ENCODE measurements around the gene WDR62. TPM values are rescaled to one million over a fixed set of nuclear protein-coding genes. Genes with fewer than 3 reads are reported as not detected.

Gene WDR62
- total RNA-seq, 2 experiments from 2014 or later: 24.9 to 27.8 TPM

DNA sequence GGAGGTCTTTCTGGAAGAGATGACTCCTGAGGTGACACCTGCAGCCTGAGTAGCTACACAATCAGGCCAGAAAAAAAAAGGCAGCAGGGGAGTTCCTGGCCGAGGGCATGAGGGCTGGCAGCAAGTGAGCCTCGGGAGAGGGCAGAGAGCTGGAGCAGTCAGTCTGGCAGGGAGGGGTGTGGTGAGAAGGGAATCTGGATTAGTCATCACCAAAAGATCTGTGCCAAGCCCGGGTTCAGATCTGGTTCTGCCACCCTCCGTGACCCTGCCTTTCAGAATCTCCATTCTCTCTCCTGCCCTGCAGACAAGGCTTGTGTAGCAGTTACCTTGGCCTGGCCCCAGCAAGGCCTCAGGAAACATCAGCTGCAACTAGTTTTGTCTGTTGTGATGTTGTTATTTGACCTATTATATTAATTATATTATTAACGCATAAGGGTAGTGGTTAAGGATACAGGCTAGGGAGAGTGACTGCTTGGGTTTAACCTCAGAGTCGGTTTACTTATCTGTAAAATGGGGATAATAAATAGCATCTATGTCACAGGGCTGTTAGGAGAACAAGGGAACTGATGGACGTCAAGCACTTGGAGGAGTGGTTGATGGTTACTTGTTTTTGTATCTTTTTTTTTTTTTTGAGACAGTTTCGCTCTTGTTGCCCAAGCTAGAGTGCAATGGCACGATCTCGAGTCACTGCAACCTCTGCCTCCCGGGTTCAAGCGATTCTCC, 82.4 kb downstream of the WDR62 start:
- ATAC-seq (ENCODE audit: low read depth) (no peak), DNase-seq (no peak)
- peaks cover 24% of the 10 kb centered on the region for H3K4me1 Mint-ChIP-seq
- H3K4me3 Mint-ChIP-seq: no peak overlapping the region
- H3K27ac Mint-ChIP-seq: peak overlapping the region; percentile 54
- no peaks in the 10 kb centered on the region for H3K9me3 Mint-ChIP-seq
- POLR2A ChIA-PET: interaction anchor here (0.6 to 1.7 kb wide), 3 partner anchors 9 to 1460 kb away, joined by 3 to 9 read pairs (median 4); partner anchors contain the start of gene ZNF302
- peaks cover 2% of the 10 kb centered on the region for H3K27me3 Mint-ChIP-seq
- peaks cover 10% of the 10 kb centered on the region for H3K36me3 Mint-ChIP-seq

GRCh38 chr19:36139120-36139472, 84.4 kb downstream of the WDR62 start:
- Mint-ChIP-seq H3K27ac (peak overlapping the region; percentile 99), H3K27me3 (no peaks in the 10 kb centered on the region), H3K4me3 (peak overlapping the region; percentile 98), H3K9me3 (no peaks in the 10 kb centered on the region), H3K36me3 (peaks cover 16% of the 10 kb centered on the region), H3K4me1 (peaks cover 22% of the 10 kb centered on the region)
- ATAC-seq (ENCODE audit: low read depth) (no peak), DNase-seq (no peak)
- POLR2A ChIA-PET: interaction anchor here (1.0 to 2.6 kb wide), 5 partner anchors 9 to 76 kb away, joined by 3 to 18 read pairs (median 9); partner anchors contain the start of genes POLR2I, TBCB, ZNF146 and ZNF565

GRCh38 chr19:36139473-36140303, 85.0 kb downstream of the WDR62 start, which contains the start of gene CAPNS1:
TSS of gene CAPNS1 (plus strand) at chr19:36140066. CDS start at chr19:36141012, 946 bp downstream.
- peaks cover 22% of the 10 kb centered on the region for H3K4me1 Mint-ChIP-seq
- peak within 1 kb of the TSS; percentile 98 for H3K4me3 Mint-ChIP-seq
- peak; percentile 82 for ATAC-seq (ENCODE audit: low read depth)
- DNase-seq: peak; percentile 97
- no peaks in the 10 kb centered on the region for H3K9me3 Mint-ChIP-seq
- peak within 1 kb of the TSS; percentile 99 for H3K27ac Mint-ChIP-seq
- POLR2A ChIA-PET: interaction anchor here (0.8 to 2.6 kb wide), 6 partner anchors 9 to 75 kb away, joined by 3 to 18 read pairs (median 8); partner anchors contain the start of genes POLR2I, TBCB, ZNF146 and ZNF565
- H3K36me3 Mint-ChIP-seq: peaks cover 16% of the 10 kb centered on the region
- H3K27me3 Mint-ChIP-seq: no peaks in the 10 kb centered on the region

- Mint-ChIP-seq H3K4me1 (peaks cover 21% of the 10 kb centered on the region), H3K4me3 (peak overlapping the region; percentile 98), H3K27ac (peak overlapping the region; percentile 99), H3K36me3 (peaks cover 16% of the 10 kb centered on the region), H3K27me3 (no peaks in the 10 kb centered on the region), H3K9me3 (no peaks in the 10 kb centered on the region)
- ATAC-seq (ENCODE audit: low read depth) (peak; percentile 14), DNase-seq (no peak)
- POLR2A ChIA-PET: interaction anchor here (0.5 to 2.6 kb wide), 8 partner anchors 9 to 548 kb away, joined by 3 to 18 read pairs (median 4); partner anchors contain the start of genes POLR2I, TBCB, ZNF146 and ZNF565
Observed at GRCh38 chr19:36140304-36141038, 85.8 kb downstream of the WDR62 start.

- ATAC-seq (ENCODE audit: low read depth) (peak; percentile 48), DNase-seq (peak; percentile 93)
- peak overlapping the region; percentile 99 for H3K27ac Mint-ChIP-seq
- POLR2A ChIA-PET: interaction anchor here (2.0 to 2.6 kb wide), 2 partner anchors 11 to 13 kb away, joined by 13 to 18 read pairs; no protein-coding TSS in a partner anchor
- peak overlapping the region; percentile 98 for H3K4me3 Mint-ChIP-seq
- no peaks in the 10 kb centered on the region for H3K9me3 Mint-ChIP-seq
- peaks cover 21% of the 10 kb centered on the region for H3K4me1 Mint-ChIP-seq
- peaks cover 19% of the 10 kb centered on the region for H3K36me3 Mint-ChIP-seq
- no peaks in the 10 kb centered on the region for H3K27me3 Mint-ChIP-seq
Observed at GRCh38 chr19:36141039-36141927, 86.6 kb downstream of the WDR62 start.

DNA sequence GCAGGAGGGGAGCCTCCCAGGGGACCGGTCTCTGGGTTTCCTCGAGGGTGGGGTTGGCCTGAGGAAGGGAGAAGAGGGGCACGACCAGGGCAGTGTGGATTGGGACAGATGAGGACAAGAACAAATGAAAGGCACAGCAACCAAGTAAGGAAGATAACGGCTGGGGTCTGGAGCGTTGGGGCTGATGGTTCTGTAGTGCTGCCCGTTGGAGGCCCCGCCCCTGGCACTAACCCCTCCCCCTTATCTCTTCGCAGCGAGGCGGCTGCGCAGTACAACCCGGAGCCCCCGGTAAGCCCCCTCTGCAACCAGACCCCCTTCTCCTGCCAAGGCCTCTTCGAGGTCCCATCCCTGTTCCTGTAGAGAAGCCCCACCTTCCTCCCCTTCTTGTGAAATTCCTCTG, 87.3 kb downstream of the WDR62 start:
- POLR2A ChIA-PET: no interaction called here
- peak overlapping the region; percentile 57 for H3K27ac Mint-ChIP-seq

DNA sequence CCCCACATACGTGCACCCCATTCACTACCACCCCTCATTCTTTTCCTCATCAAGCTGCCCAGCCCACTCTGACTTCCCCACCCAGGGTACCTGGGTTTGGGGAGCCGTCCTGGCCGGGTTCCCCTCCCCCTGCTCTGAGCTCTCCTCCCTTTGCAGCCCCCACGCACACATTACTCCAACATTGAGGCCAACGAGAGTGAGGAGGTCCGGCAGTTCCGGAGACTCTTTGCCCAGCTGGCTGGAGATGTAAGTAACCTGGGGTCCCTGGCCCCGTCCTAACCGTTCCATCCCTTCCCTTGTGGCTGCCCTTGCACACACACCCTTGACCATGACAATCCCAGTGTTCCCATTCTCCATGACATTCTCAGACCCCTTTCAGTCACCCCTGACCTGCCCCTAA, 87.8 kb downstream of the WDR62 start:
- DNase-seq (no peak), ATAC-seq (ENCODE audit: low read depth) (no peak)
- H3K27ac Mint-ChIP-seq: peak overlapping the region; percentile 54
- H3K9me3 Mint-ChIP-seq: no peaks in the 10 kb centered on the region
- no peaks in the 10 kb centered on the region for H3K27me3 Mint-ChIP-seq
- peaks cover 29% of the 10 kb centered on the region for H3K36me3 Mint-ChIP-seq
- H3K4me1 Mint-ChIP-seq: peaks cover 16% of the 10 kb centered on the region
- POLR2A ChIA-PET: no interaction called here
- no peak overlapping the region for H3K4me3 Mint-ChIP-seq

More for the DNA sequence above, 87.3 kb downstream of the WDR62 start:
- no peaks in the 10 kb centered on the region for H3K27me3 Mint-ChIP-seq
- DNase-seq: no peak
- peaks cover 16% of the 10 kb centered on the region for H3K4me1 Mint-ChIP-seq
- H3K36me3 Mint-ChIP-seq: peaks cover 27% of the 10 kb centered on the region
- no peaks in the 10 kb centered on the region for H3K9me3 Mint-ChIP-seq
- H3K4me3 Mint-ChIP-seq: peak overlapping the region; percentile 84
- no peak for ATAC-seq (ENCODE audit: low read depth)

GRCh38 chr19:36144624-36145023, 89.9 kb downstream of the WDR62 start:
- Mint-ChIP-seq H3K9me3 (no peaks in the 10 kb centered on the region), H3K4me3 (no peak overlapping the region), H3K36me3 (peaks cover 38% of the 10 kb centered on the region), H3K4me1 (peaks cover 14% of the 10 kb centered on the region), H3K27me3 (no peaks in the 10 kb centered on the region), H3K27ac (no peak overlapping the region)
- POLR2A ChIA-PET: interaction anchor here (1.3 kb wide), 1 partner anchor 91 kb away, joined by 4 read pairs; the partner anchor contains the start of gene THAP8
- DNase-seq (no peak), ATAC-seq (ENCODE audit: low read depth) (no peak)

- no peak overlapping the region for H3K4me3 Mint-ChIP-seq
- H3K36me3 Mint-ChIP-seq: peaks cover 28% of the 10 kb centered on the region
- no peaks in the 10 kb centered on the region for H3K27me3 Mint-ChIP-seq
- no peak overlapping the region for H3K27ac Mint-ChIP-seq
- no peaks in the 10 kb centered on the region for H3K9me3 Mint-ChIP-seq
- ATAC-seq (ENCODE audit: low read depth) (no peak), DNase-seq (no peak)
- H3K4me1 Mint-ChIP-seq: no peaks in the 10 kb centered on the region
- POLR2A ChIA-PET: interaction anchor here (1.1 to 1.9 kb wide), 2 partner anchors 10 to 21 kb away, joined by 3 to 5 read pairs; partner anchors contain the start of gene CAPNS1
Observed at GRCh38 chr19:36149673-36150406, 95.1 kb downstream of the WDR62 start.

DNA sequence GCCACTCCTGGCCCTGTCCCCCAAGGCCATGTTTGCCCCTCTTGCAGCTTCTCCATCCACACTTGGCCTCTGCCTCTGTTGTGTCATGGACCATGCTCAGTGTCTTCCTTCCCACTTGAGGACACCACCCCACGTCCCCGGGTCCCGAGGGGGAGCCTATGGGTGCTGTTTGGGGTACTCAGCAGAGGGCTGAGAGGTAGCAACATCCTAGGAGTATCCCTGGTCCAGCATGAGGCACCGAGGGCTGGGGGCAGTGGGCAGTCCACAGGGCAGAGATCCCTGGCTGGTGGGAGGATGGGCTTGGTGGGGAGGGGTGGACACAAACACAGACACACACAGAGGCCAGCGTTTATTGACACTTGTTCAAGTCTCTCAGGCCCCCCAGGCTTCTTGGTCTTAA, 95.9 kb downstream of the WDR62 start:
- no peaks in the 10 kb centered on the region for H3K9me3 Mint-ChIP-seq
- POLR2A ChIA-PET: interaction anchor here (1.9 kb wide), 1 partner anchor 22 kb away, joined by 5 read pairs; no protein-coding TSS in a partner anchor
- H3K4me1 Mint-ChIP-seq: no peaks in the 10 kb centered on the region
- H3K27ac Mint-ChIP-seq: no peak overlapping the region
- no peaks in the 10 kb centered on the region for H3K27me3 Mint-ChIP-seq
- no peak overlapping the region for H3K4me3 Mint-ChIP-seq
- peaks cover 28% of the 10 kb centered on the region for H3K36me3 Mint-ChIP-seq
- ATAC-seq (ENCODE audit: low read depth): no peak
- no peak for DNase-seq

GRCh38 chr19:36151144-36152018, 96.7 kb downstream of the WDR62 start:
- DNase-seq (no peak), ATAC-seq (ENCODE audit: low read depth) (no peak)
- POLR2A ChIA-PET: interaction anchor here (1.9 kb wide), 1 partner anchor 23 kb away, joined by 5 read pairs; no protein-coding TSS in a partner anchor
- no peak overlapping the region for H3K27ac Mint-ChIP-seq
- no peaks in the 10 kb centered on the region for H3K4me1 Mint-ChIP-seq
- H3K4me3 Mint-ChIP-seq: no peak overlapping the region
- H3K36me3 Mint-ChIP-seq: peaks cover 25% of the 10 kb centered on the region
- no peaks in the 10 kb centered on the region for H3K27me3 Mint-ChIP-seq
- H3K9me3 Mint-ChIP-seq: no peaks in the 10 kb centered on the region

Data from activated naive CD8-positive, alpha-beta T cell treated with anti-CD3 and anti-CD28 coated beads, Interleukin-2, amount 10 ng/mL, durations not matched to agents 7 days and 5 days (primary cell).